GM12801 (cell line): ENCODE measurements around the gene POU4F2.

Experiments used
- CTCF ChIP-seq: IDR thresholded peaks from one replicate; pipeline ENCODE4 v1.5.1; 2011; ENCODE audit warnings: control low read depth; ENCODE audit not compliant: insufficient read length; ENCODE audit errors: extremely low read depth

POU4F2 gene

GRCh38 chr4:146646593-146647325, 8.1 kb downstream of the POU4F2 start:
- TF ChIP-seq CTCF, result no peak

GRCh38 chr4:146647615-146648460, 9.1 kb downstream of the POU4F2 start:
- no peak for TF ChIP-seq CTCF

DNA sequence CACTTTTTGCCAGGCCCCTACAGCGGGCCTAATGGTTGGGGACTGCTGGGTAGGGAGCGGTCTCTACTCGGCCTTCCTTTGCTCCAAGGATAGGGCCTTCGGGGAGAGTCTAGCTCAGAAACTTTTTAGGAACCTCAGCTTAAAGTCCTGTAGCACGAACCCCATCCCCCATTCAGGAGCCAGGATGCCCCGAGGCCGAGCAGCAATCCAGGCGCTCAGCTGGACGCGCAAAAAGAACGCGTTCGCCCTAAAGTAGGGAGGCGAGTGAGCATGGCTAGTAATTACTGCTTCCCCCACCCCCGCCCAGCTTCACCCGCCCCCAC, 9.7 kb downstream of the POU4F2 start:
- TF ChIP-seq CTCF, result no peak

- TF ChIP-seq CTCF, result no peak
These were observed 10.5 kb downstream of the POU4F2 start for GRCh38 chr4:146649232-146649631.

DNA sequence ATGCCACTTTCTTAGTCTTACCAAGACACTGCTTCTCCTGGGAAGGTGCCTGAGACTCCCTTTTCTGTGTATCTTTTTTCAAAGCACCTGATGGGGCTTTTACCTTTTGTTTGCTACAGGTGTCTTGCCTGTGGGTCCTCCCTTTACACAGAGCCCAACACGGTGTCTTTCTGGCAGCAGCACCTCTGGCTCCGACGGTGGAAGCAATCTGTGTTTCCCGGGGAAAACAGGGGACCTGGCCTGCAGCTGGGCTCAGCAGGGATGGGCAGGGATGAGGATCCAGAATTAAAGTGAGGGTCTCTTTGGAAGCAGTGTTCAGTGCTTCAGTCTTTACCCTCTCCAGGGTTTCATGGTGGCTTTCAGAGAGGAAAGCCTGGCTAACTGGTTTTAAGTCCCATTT, 11.3 kb downstream of the POU4F2 start:
- TF ChIP-seq CTCF, result no peak

DNA sequence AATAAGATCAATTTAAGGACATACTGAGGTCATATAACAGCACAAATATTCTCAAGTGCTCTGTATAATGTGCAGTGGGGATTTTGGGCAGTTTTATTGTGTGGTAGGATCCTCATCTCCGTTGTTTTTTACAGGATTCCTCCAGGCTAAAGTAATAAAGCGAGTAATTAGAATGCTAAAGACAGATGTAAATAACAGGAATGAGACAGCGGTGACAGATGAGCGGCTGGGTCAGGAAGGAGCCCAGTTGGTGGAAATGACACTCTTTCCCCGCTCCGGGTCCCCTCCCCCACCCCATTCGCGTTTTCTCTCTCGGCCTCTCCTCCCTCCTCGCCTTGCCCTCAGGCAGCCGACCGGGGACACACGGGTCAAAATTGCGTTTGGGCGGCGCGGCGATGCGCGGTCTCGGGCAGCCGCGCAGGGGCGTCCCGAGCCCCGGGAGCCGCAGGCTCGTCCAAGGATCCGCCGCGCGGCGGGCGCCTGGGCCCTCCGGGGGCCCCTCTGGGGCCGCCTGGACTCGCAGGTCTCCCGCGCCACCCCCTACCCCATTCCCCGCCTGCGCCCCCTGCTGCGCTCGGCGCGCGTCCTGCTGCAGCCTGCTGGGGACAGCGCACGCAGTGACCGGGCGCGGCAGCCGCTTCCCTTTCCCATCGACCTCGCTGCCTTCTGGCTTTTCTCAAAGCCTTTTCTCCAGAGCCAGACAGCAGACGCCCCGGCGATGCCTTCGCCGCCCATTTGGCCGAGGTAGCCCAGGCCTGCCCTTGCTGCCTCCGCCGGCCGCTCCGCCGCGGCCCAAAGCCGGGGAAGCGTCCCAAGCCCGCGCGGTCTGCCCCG, 16.2 kb downstream of the POU4F2 start:
- TF ChIP-seq CTCF, result no peak

- TF ChIP-seq CTCF, result no peak
These were observed 16.8 kb downstream of the POU4F2 start for GRCh38 chr4:146655521-146655856.
